Activated CD4-positive, alpha-beta T cell treated with anti-CD3 and anti-CD28 coated beads, Interleukin-2, amount 10 ng/mL, durations not matched to agents 7 days and 5 days (primary cell): ENCODE data around the gene CCDC74A. TPM values are rescaled to one million over a fixed set of nuclear protein-coding genes. Genes with fewer than 3 reads are reported as not detected.
"Not testable (repeated sequence)": the region's sequence is repeated elsewhere in the genome, so short reads cannot be mapped to it uniquely, and the experiment has no call there.

ENCODE experiments used
- CTCF ChIA-PET: fragments of 350-600 bp; sonication (Branson Sonifier 250); formaldehyde crosslinking; loops from one replicate; lab custom pipeline; 2021; ENCODE audit warnings: antibody characterized with exemption; lab: Charles Lee
- POLR2A ChIA-PET: fragments of 350-600 bp; sonication (Branson Sonifier 250); formaldehyde crosslinking; loops from one replicate; lab custom pipeline; 2021; ENCODE audit warnings: antibody characterized with exemption; lab: Charles Lee
- DNase-seq: peaks from one replicate; pipeline ENCODE4 v3.0.0-alpha.2; 2020
- H3K27ac Mint-ChIP-seq: one replicate; pipeline ENCODE4 v1.8.0; 2021; ENCODE audit warnings: mild to moderate bottlenecking, moderate library complexity, mixed read lengths
- H3K27me3 Mint-ChIP-seq: one replicate; pipeline ENCODE4 v1.8.0; 2021; ENCODE audit warnings: mixed read lengths
- H3K36me3 Mint-ChIP-seq: one replicate; pipeline ENCODE4 v1.8.0; 2021; ENCODE audit warnings: low read depth, mixed read lengths
- H3K4me1 Mint-ChIP-seq: one replicate; pipeline ENCODE4 v1.8.0; 2021; ENCODE audit warnings: mixed read lengths
- H3K4me3 Mint-ChIP-seq: one replicate; pipeline ENCODE4 v1.8.0; 2021; ENCODE audit warnings: mild to moderate bottlenecking, moderate library complexity, mixed read lengths
- H3K9me3 Mint-ChIP-seq: one replicate; pipeline ENCODE4 v1.8.0; 2021; ENCODE audit warnings: mixed read lengths
- total RNA-seq, 2 experiments: library from RNA; stranded (reverse); gene quantifications; one replicate each; pipeline ENCODE4 v1.2.3, GENCODE V29; 2021

The CCDC74A gene
- 1 to 10 TPM; 3.0 to 3.2 TPM for total RNA-seq

- H3K9me3 Mint-ChIP-seq, H3K36me3 Mint-ChIP-seq, POLR2A ChIA-PET, H3K27me3 Mint-ChIP-seq: not testable (repeated sequence)
- H3K27ac Mint-ChIP-seq: peak within 1 kb of the TSS; percentile 84
- H3K4me1 Mint-ChIP-seq: peaks cover 18% of the 10 kb centered on the region
- CTCF ChIA-PET: interaction anchor here (0.6 to 1.3 kb wide), 2 partner anchors 34 to 373 kb away, joined by 4 to 6 read pairs; no protein-coding TSS in a partner anchor
- DNase-seq: peak; percentile 76
- H3K4me3 Mint-ChIP-seq: peak within 1 kb of the TSS; percentile 77
Observed at GRCh38 chr2:131527131-131528001, at the start of gene CCDC74A. TSS of gene CCDC74A (plus strand) at chr2:131527888. CDS start at chr2:131527971, 83 bp downstream.

- Mint-ChIP-seq H3K4me1 (peaks cover 12% of the 10 kb centered on the region), H3K36me3 (peaks cover 11% of the 10 kb centered on the region)
- H3K27ac Mint-ChIP-seq, POLR2A ChIA-PET, H3K9me3 Mint-ChIP-seq, DNase-seq, H3K4me3 Mint-ChIP-seq, CTCF ChIA-PET, H3K27me3 Mint-ChIP-seq: not testable (repeated sequence)
Observed at GRCh38 chr2:131478074-131478849, 49.4 kb upstream of the CCDC74A start.

DNA sequence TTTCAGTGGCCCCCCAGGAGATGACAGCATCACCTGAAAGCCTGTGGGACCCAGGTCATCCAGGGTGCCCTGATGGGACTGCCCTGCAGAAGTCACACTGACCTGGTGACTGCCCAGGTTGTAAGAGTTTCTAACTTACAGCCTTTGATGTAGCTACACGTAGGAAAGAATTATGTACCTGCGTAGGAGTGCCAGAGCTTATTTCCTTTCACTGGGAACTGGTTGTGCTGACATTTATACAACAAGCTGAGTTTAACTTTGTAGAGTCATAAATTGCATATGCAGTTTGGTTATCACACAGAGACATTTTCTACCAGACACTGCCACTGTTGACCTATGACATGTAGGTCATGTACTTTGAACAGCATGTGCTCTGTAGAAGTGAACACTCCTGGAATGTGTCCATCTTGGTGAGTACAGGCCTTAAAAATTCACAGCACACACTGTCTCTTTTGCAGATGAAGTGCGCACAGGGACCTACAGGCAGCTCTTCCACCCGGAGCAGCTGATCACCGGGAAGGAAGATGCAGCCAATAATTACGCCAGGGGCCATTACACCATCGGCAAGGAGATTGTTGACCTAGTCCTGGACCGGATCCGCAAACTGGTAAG, 48.7 kb upstream of the CCDC74A start:
- POLR2A ChIA-PET, H3K27me3 Mint-ChIP-seq, H3K27ac Mint-ChIP-seq: not testable (repeated sequence)

GRCh38 chr2:131480351-131480750, 47.3 kb upstream of the CCDC74A start:
- Mint-ChIP-seq H3K36me3 (peaks cover 12% of the 10 kb centered on the region), H3K4me1 (peaks cover 12% of the 10 kb centered on the region)
- H3K27me3 Mint-ChIP-seq, H3K4me3 Mint-ChIP-seq, H3K9me3 Mint-ChIP-seq, DNase-seq, CTCF ChIA-PET, H3K27ac Mint-ChIP-seq, POLR2A ChIA-PET: not testable (repeated sequence)

More for the DNA sequence above, 48.7 kb upstream of the CCDC74A start:
- H3K4me1 Mint-ChIP-seq: peaks cover 12% of the 10 kb centered on the region
- peaks cover 12% of the 10 kb centered on the region for H3K36me3 Mint-ChIP-seq
- DNase-seq, CTCF ChIA-PET, H3K9me3 Mint-ChIP-seq, H3K4me3 Mint-ChIP-seq: not testable (repeated sequence)

- H3K4me3 Mint-ChIP-seq, H3K27me3 Mint-ChIP-seq: not testable (repeated sequence)
Observed at GRCh38 chr2:131482506-131483155, 45.1 kb upstream of the CCDC74A start.

DNA sequence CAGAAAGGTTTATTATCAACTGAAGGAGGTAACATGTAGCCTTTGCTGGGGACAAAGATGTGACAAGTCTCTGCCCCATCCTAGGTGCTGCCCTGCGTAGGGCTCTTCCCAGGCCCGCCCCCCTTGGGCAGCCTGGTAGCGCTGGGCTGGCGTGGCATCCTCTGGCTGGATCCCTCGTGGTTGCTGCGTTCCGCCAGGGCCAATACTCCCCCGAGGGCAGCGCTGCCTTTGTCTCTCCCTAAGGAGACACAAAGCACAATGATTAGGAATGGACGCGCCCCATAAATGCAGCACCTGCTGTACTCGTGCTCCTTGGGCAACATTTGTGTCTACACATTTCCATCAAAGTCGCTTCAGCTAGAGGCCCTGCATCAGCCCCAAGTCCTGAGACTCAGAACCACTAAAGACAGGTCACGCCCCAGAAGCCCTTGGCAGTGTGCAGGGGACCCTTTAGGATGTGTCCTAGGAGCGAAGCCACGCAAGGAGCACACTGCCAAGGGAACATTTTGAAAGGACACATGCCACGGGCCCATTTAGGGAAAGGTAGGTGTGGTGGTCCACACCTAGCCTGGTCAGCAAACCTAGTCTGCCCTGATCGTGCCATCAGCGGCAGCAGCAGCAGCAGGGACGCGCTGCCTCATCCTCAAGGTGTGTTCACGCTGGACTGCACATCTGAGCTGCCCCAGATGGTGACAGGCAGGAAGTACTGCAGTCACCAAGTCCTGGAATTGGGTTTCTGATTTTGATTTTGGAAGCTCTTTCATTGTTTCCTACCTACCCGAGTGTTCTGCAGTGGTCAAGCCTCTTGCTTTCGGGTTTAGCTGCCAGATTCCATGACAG, 43.5 kb upstream of the CCDC74A start:
- DNase-seq, CTCF ChIA-PET, H3K9me3 Mint-ChIP-seq, H3K27ac Mint-ChIP-seq, H3K27me3 Mint-ChIP-seq, POLR2A ChIA-PET, H3K4me3 Mint-ChIP-seq: not testable (repeated sequence)
- Mint-ChIP-seq H3K36me3 (peaks cover 16% of the 10 kb centered on the region), H3K4me1 (peaks cover 20% of the 10 kb centered on the region)

More at GRCh38 chr2:131482506-131483155, 45.1 kb upstream of the CCDC74A start:
- H3K36me3 Mint-ChIP-seq: peaks cover 11% of the 10 kb centered on the region
- peaks cover 12% of the 10 kb centered on the region for H3K4me1 Mint-ChIP-seq
- H3K27ac Mint-ChIP-seq, POLR2A ChIA-PET, CTCF ChIA-PET, DNase-seq, H3K9me3 Mint-ChIP-seq: not testable (repeated sequence)

DNA sequence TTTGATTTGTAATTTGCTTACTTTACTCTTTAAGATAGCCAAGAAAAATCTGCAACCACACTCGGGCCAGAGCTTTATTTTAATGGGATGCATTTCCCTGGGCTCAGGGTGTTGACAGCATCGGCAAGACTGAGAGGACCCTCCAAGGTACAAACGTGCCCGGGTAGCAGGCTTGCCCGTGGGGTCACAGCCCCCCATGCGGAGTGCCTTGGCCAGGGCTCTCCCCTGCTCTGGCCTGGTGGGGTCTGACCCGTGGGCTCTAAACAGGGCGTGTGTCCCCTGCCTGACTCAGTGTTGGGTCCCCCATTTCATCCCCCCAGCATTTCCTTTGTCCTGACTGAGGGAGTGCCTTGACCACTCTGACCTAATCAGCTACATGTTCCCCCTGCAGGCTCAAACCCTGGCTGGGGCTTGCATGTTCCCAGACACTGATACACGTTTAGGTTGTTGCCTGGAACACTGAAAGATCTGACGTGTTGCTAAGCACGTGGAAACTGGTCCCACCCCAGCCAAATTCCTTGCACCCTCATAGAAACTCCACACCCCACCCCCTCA, 42.7 kb upstream of the CCDC74A start:
- DNase-seq, H3K27ac Mint-ChIP-seq, CTCF ChIA-PET: not testable (repeated sequence)

GRCh38 chr2:131486201-131486902, 41.3 kb upstream of the CCDC74A start:
- Mint-ChIP-seq H3K4me1 (peaks cover 32% of the 10 kb centered on the region), H3K36me3 (peaks cover 29% of the 10 kb centered on the region)
- H3K4me3 Mint-ChIP-seq, POLR2A ChIA-PET, DNase-seq, H3K27ac Mint-ChIP-seq, H3K27me3 Mint-ChIP-seq, H3K9me3 Mint-ChIP-seq: not testable (repeated sequence)
- CTCF ChIA-PET: interaction anchor here (0.6 kb wide), 1 partner anchor 205 kb away, joined by 5 read pairs; no protein-coding TSS in a partner anchor

More for the DNA sequence above, 42.7 kb upstream of the CCDC74A start:
- H3K9me3 Mint-ChIP-seq, H3K27me3 Mint-ChIP-seq, POLR2A ChIA-PET, H3K4me3 Mint-ChIP-seq: not testable (repeated sequence)
- H3K4me1 Mint-ChIP-seq: peaks cover 25% of the 10 kb centered on the region
- H3K36me3 Mint-ChIP-seq: peaks cover 19% of the 10 kb centered on the region

- Mint-ChIP-seq H3K27ac (peak overlapping the region; percentile 62), H3K4me3 (no peak overlapping the region), H3K36me3 (peaks cover 22% of the 10 kb centered on the region), H3K4me1 (peaks cover 22% of the 10 kb centered on the region), H3K27me3 (no peaks in the 10 kb centered on the region), H3K9me3 (no peaks in the 10 kb centered on the region)
- ChIA-PET CTCF (no interaction called here), POLR2A (no interaction called here)
- no peak for DNase-seq
Observed at GRCh38 chr2:131488306-131489205, 39.1 kb upstream of the CCDC74A start.

DNA sequence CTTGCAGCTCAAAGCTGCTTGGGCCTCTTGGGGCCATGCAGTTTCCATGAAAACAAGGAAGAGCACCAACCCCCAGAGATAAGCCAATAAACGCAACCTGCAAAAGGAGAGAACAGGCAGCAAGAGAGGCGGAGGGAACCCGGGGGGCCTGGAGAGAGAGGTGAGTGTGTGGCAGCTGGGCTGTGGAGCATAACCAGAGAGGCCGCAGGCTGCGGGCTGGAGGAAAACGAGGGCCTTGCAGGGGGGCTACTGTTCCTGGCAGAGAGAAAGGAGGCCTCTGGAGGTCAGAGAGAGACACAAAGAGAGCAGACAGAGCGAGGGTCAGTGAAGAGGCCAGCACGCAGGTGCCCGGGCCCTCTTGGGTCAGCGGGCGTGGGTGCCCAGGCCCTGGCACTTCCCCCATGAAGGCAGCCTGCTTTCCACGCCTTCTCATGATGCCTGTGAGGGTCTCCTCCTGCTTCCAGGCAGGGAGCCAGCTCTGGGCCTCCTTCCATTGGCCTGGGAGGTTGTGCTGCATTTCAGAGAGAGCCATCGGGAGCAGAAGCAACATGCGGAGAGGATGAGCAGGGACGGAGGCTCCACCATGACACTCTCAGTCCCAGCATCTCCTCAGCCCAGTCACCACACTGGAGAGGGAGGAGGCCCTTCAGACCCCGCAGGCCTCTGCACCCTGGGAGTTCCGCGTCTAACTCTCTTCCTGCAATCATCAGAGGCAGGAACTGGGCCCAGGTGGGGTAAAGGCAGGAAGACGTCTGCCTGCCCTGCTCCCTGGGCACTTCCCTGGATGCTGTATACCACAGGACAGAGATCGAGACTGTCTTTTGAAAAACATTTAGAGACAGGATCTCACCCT, 36.8 kb upstream of the CCDC74A start:
- H3K4me3 Mint-ChIP-seq: peak overlapping the region; percentile 87
- H3K4me1 Mint-ChIP-seq: peaks cover 37% of the 10 kb centered on the region
- POLR2A ChIA-PET, H3K27me3 Mint-ChIP-seq, CTCF ChIA-PET, H3K9me3 Mint-ChIP-seq: not testable (repeated sequence)
- DNase-seq: peak; percentile 52
- peak overlapping the region; percentile 93 for H3K27ac Mint-ChIP-seq
- H3K36me3 Mint-ChIP-seq: peaks cover 22% of the 10 kb centered on the region
